GM19351 (cell line): ENCODE results near the gene LRP2.

Experiments used
- ATAC-seq: cut with Tn5 transposase; IDR thresholded peaks from one replicate; pipeline ENCODE4 v1.9.1; 2021; ENCODE audit warnings: mild to moderate bottlenecking, moderate library complexity; ENCODE audit not compliant: unreplicated experiment

Gene LRP2

GRCh38 chr2:169094676-169095075 lies 267.7 kb downstream of the LRP2 start:
- ATAC-seq: no peak

DNA sequence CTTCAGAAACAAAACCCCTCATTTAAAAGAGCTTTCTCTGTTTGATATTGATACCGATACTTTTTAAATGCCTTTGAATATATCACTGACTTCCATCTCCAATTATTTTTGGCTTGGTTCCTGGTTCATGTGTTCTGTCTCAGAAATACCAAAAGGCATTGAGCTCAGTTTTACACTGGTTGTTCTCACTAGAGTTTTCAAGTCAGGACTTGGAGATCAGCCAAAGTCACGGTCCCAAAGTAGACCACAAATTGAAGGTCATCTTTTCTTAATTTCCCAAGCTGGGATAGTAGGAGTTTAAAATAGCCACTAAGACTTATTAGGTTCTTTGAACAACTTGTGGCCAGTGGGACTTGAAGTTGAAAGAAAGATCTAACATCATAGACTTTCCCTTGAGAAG lies 268.8 kb downstream of the LRP2 start:
- ATAC-seq: no peak

DNA sequence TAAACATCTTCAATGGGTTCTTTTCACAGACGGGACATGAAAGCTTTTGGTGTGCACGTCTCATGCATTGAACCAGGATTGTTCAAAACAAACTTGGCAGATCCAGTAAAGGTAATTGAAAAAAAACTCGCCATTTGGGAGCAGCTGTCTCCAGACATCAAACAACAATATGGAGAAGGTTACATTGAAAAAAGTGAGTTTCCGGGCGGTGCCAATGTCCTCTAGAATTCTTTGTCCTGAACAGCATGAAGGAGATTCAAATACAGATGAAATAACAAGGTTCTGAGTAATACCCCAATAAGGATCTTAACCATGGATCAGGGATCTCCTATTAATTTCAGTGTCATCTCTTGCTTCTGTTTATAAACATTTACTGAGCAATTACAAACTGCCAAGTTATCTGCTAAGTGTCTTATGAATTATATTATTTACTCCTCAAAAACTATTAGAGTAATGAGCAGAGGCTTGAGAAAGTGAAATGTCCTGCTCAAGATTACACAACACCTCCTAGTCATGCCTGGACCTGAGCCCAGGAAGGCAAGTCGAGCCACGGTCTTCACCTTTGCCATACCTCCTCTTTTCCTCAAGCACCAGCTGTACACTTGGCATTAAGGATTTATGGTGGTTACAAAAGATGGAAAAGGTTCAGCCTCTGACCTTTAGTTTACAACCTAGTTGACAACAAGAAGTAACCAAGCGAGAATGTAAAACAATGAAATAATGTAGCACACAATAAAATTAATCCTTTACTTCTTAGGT lies 270.4 kb downstream of the LRP2 start:
- no peak for ATAC-seq

- no peak for ATAC-seq
These were observed 271.1 kb downstream of the LRP2 start for GRCh38 chr2:169091256-169091655.

- no peak for ATAC-seq
These were observed 272.1 kb downstream of the LRP2 start for GRCh38 chr2:169090133-169090820.

DNA sequence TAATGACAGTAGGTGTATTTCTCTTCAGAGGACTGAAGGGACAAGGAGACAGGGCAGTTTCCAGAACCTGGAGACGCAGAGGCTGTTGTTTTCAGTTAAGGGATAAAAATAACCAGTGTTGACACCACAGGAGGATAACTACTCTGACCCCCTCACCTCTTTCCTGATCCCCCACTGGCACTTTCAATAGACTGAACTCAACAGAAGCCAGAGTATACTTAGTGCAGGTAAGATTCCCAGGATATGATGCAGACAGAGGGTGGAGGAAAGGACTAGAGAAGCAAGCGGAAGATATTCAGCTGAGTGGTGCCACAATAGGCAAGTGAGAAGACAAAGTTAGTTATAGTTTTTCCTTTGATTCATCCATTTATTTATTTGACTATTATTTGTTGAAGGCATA lies 273.2 kb downstream of the LRP2 start:
- ATAC-seq: no peak

- ATAC-seq: no peak
These were observed 274.5 kb downstream of the LRP2 start for GRCh38 chr2:169087757-169088379.

- no peak for ATAC-seq
These were observed 275.4 kb downstream of the LRP2 start for GRCh38 chr2:169086893-169087467.

- peak; percentile 70 for ATAC-seq
These were observed 279.3 kb downstream of the LRP2 start for GRCh38 chr2:169082995-169083394.

DNA sequence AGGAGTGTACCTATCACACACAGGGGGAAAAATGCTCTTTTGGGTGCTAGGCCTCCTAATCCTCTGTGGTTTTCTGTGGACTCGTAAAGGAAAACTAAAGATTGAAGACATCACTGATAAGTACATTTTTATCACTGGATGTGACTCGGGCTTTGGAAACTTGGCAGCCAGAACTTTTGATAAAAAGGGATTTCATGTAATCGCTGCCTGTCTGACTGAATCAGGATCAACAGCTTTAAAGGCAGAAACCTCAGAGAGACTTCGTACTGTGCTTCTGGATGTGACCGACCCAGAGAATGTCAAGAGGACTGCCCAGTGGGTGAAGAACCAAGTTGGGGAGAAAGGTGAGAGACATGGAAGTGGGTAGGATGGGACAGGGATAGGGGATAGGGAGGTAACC lies 280.8 kb downstream of the LRP2 start:
- no peak for ATAC-seq

- ATAC-seq: peak; percentile 69
These were observed 281.9 kb downstream of the LRP2 start for GRCh38 chr2:169080250-169081069.

GRCh38 chr2:169077674-169078240 lies 284.6 kb downstream of the LRP2 start:
- no peak for ATAC-seq
